ENCODE data around the gene TAS1R2. TPM values are rescaled to one million over a fixed set of nuclear protein-coding genes. Genes with fewer than 3 reads are reported as not detected.

TAS1R2 gene
- total and polyA plus RNA-seq, 2 of the 4 experiments (the other 2 are of a cell fraction), result not detected

DNA sequence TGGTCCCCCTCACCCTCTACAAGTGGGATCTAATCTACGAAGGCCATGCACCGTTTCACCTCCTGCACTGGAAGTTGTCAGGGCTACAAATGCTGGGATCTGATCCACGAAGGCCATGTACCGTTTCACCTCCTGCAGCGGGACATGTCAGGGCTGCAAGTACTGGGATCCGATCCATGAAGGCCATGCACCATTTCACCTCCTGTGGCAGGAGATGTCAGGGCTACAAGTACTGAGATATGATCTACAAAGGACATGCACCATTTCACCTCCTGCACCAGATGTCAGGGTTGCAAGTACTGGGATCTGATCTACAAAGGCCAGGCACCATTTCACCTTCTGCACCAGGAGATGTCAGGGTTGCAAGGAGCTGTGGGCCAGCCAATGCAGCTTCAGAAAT, 35.9 kb upstream of the TAS1R2 start:
- H3K9ac ChIP-seq (ENCODE audit: low read depth, low read length), result no peak overlapping the region
- CTCF ChIA-PET, result interaction anchor here (1.2 kb wide), 1 partner anchor 12 kb away, joined by 5 read pairs; no protein-coding TSS in a partner anchor
- in situ Hi-C loops (cut with MboI; ENCODE audit: low sequenced_read_pairs), result no loop called here

More for the DNA sequence above, 35.9 kb upstream of the TAS1R2 start:
- Histone ChIP-seq H3K9me1 (ENCODE audit: insufficient read depth, low read length) (peaks cover 10% of the 10 kb centered on the region), H3K14ac (replicated peaks; ENCODE audit: low read depth, low read length) (no peak overlapping the region), H2AFZ (replicated peaks; ENCODE audit: low read length, poor library complexity) (no peak overlapping the region), H3K36me3 (ENCODE audit: control insufficient read depth, insufficient read depth, low read length) (peaks cover 2% of the 10 kb centered on the region; the same call in 1 of the 2 replicates), H3K56ac (ENCODE audit: extremely low read depth, insufficient read depth, low read length) (no peak overlapping the region), H3K23ac (ENCODE audit: low read depth, low read length) (no peak overlapping the region), H3K27ac (ENCODE audit: insufficient read depth, low read length) (no peak overlapping the region), H2AK5ac (ENCODE audit: low read depth, low read length) (no peak overlapping the region), H3K27me3 (ENCODE audit: control insufficient read depth, insufficient read depth, low read length) (no peaks in the 10 kb centered on the region), H2AK9ac (replicated peaks; ENCODE audit: low read depth, low read length, poor library complexity) (no peak overlapping the region), H4K5ac (ENCODE audit: low read depth, low read length) (no peak overlapping the region), H2BK120ac (ENCODE audit: low read depth, low read length) (no peak overlapping the region), H2BK20ac (ENCODE audit: low read depth, low read length) (no peak overlapping the region), H4K91ac (ENCODE audit: insufficient read depth, low read depth, low read length) (no peak overlapping the region), H2BK15ac (ENCODE audit: low read depth, low read length) (no peak overlapping the region), H2BK5ac (ENCODE audit: low read depth, low read length, poor library complexity, severe bottlenecking) (no peak overlapping the region), H3K9me3 (ENCODE audit: control insufficient read depth, insufficient read depth, low read length) (no peaks in the 10 kb centered on the region), H3K79me1 (ENCODE audit: low read depth in 1 of 2, low read length in 2 of 2) (peaks cover 4 to 13% of the 10 kb centered on the region in 2 experiments; a peak in 2 of 4 replicates), H3K4ac (ENCODE audit: low read depth, low read length) (no peak overlapping the region), H3K4me1 (ENCODE audit: control insufficient read depth, insufficient read depth, low read length) (peaks cover 3% of the 10 kb centered on the region; the same call in 1 of the 2 replicates), H4K8ac (ENCODE audit: low read depth in 2 of 2, low read length in 2 of 2) (no peak overlapping the region), H3K18ac (ENCODE audit: low read depth, low read length) (no peak overlapping the region), H3K4me3 (ENCODE audit: insufficient read depth, low read depth, low read length) (no peak overlapping the region), H4K20me1 (ENCODE audit: insufficient read depth, low read length) (0 out of 2 replicates have a peak, but pooled peaks cover 3% of the 10 kb centered on the region), H3K4me2 (ENCODE audit: low read depth, low read length) (no peak overlapping the region)
- DNase-seq (no peak), ATAC-seq (ENCODE audit: low read depth) (no peak)
- POLR2A ChIA-PET (ENCODE audit: unreplicated experiment), result no interaction called here
- dilution Hi-C loops (cut with HindIII; ENCODE audit: low sequenced_read_pairs, unreplicated experiment) (no loop called here), intact Hi-C loops (cut with micrococcal nuclease) (no loop called here)
- TF ChIP-seq RFX5 (IDR thresholded peaks at IDR 0.05; ENCODE audit: low read depth, low read length) (no peak), RCOR1 (IDR thresholded peaks at IDR 0.05; ENCODE audit: insufficient replicate concordance, low read length) (no peak), MAFK (IDR thresholded peaks at IDR 0.05; ENCODE audit: low read depth, low read length) (no peak), NFE2L2 (IDR thresholded peaks at IDR 0.05; ENCODE audit: low read depth, low read length) (no peak), POLR2A (IDR thresholded peaks at IDR 0.05; ENCODE audit: low read depth, low read length) (no peak), SMC3 (IDR thresholded peaks at IDR 0.05; ENCODE audit: low read depth, low read length) (no peak), MXI1 (IDR thresholded peaks at IDR 0.05; ENCODE audit: borderline replicate concordance, low read depth, low read length) (no peak), RAD21 (IDR thresholded peaks at IDR 0.05; ENCODE audit: low read length) (no peak), FOS (IDR thresholded peaks at IDR 0.05; ENCODE audit: low read depth, low read length) (no peak), CHD1 (IDR thresholded peaks at IDR 0.05; ENCODE audit: low read depth, low read length) (no peak), USF2 (IDR thresholded peaks at IDR 0.05; ENCODE audit: low read depth, low read length) (no peak), BHLHE40 (IDR thresholded peaks at IDR 0.05; ENCODE audit: low read depth, low read length) (no peak), CEBPB (IDR thresholded peaks at IDR 0.05; ENCODE audit: low read depth, low read length) (no peak)
- TF ChIP-seq, protein P1, sequence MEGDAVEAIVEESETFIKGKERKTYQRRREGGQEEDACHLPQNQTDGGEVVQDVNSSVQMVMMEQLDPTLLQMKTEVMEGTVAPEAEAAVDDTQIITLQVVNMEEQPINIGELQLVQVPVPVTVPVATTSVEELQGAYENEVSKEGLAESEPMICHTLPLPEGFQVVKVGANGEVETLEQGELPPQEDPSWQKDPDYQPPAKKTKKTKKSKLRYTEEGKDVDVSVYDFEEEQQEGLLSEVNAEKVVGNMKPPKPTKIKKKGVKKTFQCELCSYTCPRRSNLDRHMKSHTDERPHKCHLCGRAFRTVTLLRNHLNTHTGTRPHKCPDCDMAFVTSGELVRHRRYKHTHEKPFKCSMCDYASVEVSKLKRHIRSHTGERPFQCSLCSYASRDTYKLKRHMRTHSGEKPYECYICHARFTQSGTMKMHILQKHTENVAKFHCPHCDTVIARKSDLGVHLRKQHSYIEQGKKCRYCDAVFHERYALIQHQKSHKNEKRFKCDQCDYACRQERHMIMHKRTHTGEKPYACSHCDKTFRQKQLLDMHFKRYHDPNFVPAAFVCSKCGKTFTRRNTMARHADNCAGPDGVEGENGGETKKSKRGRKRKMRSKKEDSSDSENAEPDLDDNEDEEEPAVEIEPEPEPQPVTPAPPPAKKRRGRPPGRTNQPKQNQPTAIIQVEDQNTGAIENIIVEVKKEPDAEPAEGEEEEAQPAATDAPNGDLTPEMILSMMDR (conservative IDR thresholded peaks at IDR 0.05; ENCODE audit: low read depth, low read length), result no peak
- TF ChIP-seq, protein P2, sequence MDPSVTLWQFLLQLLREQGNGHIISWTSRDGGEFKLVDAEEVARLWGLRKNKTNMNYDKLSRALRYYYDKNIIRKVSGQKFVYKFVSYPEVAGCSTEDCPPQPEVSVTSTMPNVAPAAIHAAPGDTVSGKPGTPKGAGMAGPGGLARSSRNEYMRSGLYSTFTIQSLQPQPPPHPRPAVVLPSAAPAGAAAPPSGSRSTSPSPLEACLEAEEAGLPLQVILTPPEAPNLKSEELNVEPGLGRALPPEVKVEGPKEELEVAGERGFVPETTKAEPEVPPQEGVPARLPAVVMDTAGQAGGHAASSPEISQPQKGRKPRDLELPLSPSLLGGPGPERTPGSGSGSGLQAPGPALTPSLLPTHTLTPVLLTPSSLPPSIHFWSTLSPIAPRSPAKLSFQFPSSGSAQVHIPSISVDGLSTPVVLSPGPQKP (IDR thresholded peaks at IDR 0.05; ENCODE audit: borderline replicate concordance, low read depth, low read length), result no peak
- no TSS peak for BruUV-seq (replicated peaks)
- WGBS, 2 experiments (ENCODE audit: extremely low coverage in 2 of 2, insufficient read length in 1 of 2), result 93% methylated on average over 2 of the region's 6 CpGs; no CpG with 5 or more reads in 1 of the 2 experiments
